ENCODE data around the gene TSPAN11.
"Not testable (repeated sequence)": the region's sequence is repeated elsewhere in the genome, so short reads cannot be mapped to it uniquely, and the experiment has no call there.

DNA sequence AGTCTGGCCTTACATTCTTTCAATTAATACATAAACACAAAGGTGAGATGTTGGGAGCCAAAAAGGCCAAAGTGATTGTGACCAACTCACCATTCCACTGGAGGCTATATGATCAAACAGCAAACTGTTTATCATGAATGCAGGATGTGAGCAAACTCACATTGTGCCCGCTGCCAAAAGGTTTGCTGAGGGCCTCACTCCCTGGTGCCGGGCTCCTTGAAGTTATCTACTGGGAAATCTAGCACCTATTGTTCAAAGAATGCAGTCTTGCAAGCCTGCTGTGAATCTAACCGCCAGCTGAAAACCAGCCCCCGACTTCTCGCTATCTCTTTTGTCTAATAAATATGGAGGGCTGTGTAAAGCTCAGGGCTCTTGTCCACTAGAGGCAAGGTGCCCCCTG is 100.5 kb downstream of the TSPAN11 start:
- not testable (repeated sequence) for TF ChIP-seq POLR2A (IDR thresholded peaks at IDR 0.05; ENCODE audit: low read depth, low read length); RAD21 (IDR thresholded peaks at IDR 0.05; ENCODE audit: low read length); MXI1 (IDR thresholded peaks at IDR 0.05; ENCODE audit: borderline replicate concordance, low read depth, low read length)
- TF ChIP-seq, protein P1, sequence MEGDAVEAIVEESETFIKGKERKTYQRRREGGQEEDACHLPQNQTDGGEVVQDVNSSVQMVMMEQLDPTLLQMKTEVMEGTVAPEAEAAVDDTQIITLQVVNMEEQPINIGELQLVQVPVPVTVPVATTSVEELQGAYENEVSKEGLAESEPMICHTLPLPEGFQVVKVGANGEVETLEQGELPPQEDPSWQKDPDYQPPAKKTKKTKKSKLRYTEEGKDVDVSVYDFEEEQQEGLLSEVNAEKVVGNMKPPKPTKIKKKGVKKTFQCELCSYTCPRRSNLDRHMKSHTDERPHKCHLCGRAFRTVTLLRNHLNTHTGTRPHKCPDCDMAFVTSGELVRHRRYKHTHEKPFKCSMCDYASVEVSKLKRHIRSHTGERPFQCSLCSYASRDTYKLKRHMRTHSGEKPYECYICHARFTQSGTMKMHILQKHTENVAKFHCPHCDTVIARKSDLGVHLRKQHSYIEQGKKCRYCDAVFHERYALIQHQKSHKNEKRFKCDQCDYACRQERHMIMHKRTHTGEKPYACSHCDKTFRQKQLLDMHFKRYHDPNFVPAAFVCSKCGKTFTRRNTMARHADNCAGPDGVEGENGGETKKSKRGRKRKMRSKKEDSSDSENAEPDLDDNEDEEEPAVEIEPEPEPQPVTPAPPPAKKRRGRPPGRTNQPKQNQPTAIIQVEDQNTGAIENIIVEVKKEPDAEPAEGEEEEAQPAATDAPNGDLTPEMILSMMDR (conservative IDR thresholded peaks at IDR 0.05; ENCODE audit: low read depth, low read length) = not testable (repeated sequence)

All from IMR-90 (cell line).